Prostate gland (tissue), 2 donors: ENCODE results near the gene CAPS.

Source experiments
- CTCF ChIP-seq, 4 experiments: fragments of 200-600 bp in 2 of 4; fragments of 450-650 bp in 2 of 4; sonication (generic) in 2 of 4; IDR thresholded peaks; 1 replicate in 3 of 4; 2 replicates in 1 of 4; pipeline ENCODE4 v1.5.1; 2016 to 2019; ENCODE audit warnings: antibody characterized with exemption in 4 of 4, mild to moderate bottlenecking in 2 of 4, moderate library complexity in 2 of 4
- POLR2AphosphoS5 ChIP-seq: sonication (generic); formaldehyde crosslinking; IDR thresholded peaks from one replicate; pipeline ENCODE4 v1.6.1; 2017; ENCODE audit warnings: antibody characterized with exemption

DNA sequence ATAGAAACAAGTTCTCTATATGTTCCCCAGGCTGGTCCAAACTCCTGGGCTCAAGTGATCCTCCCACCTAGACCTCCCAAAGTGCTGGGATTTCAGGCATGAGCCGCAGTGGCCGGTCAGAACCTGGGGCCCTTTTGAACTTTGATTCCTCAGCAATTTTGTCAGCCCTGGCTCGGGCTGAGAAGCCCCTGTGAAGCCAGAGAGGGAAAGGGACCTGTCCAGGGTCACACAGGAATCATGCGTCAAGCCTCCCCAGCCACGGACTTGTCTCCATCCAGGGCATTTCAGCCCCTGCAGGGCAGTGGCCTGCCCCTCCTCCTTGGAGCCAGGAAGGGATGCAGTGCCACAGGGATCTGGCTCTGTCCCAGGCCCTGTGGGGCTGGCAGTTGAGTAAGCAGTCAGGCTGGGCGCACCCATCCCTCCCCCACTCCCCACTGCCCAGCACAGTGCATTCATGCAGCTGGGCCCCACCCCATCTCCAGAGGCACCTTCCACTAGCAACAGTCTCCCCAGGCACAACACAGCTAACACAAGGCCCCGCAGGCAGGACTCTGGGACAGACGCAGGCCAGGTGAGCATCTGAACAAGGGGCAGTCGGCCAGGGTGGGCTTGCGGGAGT, at the start of gene CAPS:
- TF ChIP-seq CTCF (IDR thresholded peaks at IDR 0.05) (no peak), POLR2AphosphoS5 (peak; percentile 61)
